ENCODE measurements around the gene TMEM220.

- TF ChIP-seq CTCF (conservative IDR thresholded peaks at IDR 0.05) (no peak), EZH2 (IDR thresholded peaks at IDR 0.05; ENCODE audit: low read depth) (no peak)
Measured at GRCh38 chr17:10777890-10778289, 48.1 kb upstream of the TMEM220 start.

Data from PC-9 (cell line).